Kidney tubule cell (primary cell): Measurements from ENCODE around the gene FNDC5.
A peak's percentile ranks its signal among the peaks of the same experiment; 100 is the strongest.

Experiments used
- DNase-seq: peaks from one replicate; pipeline ENCODE4 v3.0.0-alpha.2; 2018; ENCODE audit warnings: low spot score

The FNDC5 gene

DNA sequence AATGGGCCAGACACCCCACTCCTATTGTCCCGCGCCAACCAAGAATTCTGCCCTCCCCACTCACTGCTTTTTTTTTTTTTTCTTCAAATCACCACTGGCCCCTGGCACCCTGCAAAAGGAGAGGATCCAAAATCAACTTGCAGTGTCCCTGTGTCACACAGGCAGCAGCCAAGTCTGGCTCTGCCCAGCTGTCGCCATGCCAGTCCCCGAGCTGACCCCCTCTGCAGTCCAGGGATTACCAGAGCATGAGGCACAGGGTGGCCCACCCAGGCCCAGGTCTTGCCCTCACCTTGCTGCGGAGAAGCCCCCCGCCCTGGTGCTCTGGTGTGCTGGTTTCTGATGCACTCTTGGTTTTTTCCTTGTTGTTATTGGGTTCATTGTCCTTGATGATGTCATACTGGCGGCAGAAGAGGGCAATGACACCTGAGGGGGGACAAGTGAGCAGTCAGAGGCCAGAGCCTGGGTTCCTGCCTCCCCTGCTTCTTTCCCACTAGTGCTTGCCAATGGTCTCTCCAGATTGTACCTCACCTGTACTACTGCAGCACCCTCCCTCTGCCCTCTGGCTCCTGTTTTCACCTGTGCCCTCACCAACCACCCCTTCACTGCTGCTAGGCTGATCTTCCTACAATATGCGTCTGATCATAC, 6.2 kb downstream of the FNDC5 start:
- DNase-seq, result no peak

DNA sequence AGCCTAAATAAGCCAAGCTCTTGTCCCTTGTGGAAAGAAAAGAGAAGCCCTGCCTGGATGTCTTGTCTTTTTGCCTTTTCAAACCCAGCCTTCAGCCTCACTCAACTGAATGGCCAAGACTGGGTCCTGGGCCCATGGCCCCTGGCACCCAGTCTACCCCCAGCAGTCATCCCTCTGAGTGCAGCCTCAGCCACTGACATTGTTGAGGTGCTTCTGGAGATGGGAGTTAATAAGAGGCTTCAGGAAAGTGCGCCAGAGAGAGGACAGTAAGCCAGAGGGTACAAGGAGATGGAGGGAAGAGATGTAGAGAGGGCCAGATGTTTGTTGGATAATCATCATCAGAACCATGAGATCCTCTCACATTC, 6.8 kb downstream of the FNDC5 start:
- DNase-seq, result no peak

- DNase-seq, result no peak
Observed at GRCh38 chr1:32863218-32863880, 7.4 kb downstream of the FNDC5 start.

DNA sequence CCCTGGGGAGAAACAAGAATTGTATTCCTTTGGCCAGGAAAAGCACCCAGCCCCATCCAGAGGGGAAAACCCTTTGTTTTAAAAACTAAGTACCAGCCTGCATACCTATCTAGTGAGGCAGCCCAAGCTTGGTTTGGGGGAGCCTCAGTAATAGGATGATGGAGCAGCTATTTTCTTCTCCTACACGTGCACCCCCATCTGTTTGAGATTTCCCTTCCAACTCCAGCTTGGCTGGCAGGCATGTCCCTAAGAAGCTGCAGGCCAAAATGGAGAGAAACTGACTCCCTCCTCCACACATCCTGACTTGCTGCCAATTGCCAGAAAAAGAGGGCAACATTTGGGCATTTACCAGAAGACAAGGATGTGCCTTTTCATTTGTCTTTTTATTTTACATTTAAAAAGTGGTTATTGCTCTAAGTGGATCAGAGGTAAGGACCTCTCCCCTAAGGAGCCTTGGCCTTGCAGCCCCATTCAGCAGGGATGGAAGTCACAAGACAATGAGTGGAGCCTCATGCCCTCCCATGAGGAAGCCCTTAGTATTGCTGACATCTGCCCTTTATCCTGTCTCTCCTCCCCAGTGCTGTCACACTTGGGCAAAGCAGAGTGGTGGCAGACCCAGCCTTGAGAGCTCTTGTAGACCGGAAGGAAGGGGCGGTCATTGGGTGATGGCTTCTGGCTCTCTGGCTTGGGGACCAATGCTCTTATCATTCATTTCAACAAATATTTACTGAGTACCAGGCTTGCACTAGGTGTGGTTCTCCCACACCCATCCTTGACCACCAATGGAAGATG, 8.6 kb downstream of the FNDC5 start:
- peak; percentile 14 for DNase-seq

DNA sequence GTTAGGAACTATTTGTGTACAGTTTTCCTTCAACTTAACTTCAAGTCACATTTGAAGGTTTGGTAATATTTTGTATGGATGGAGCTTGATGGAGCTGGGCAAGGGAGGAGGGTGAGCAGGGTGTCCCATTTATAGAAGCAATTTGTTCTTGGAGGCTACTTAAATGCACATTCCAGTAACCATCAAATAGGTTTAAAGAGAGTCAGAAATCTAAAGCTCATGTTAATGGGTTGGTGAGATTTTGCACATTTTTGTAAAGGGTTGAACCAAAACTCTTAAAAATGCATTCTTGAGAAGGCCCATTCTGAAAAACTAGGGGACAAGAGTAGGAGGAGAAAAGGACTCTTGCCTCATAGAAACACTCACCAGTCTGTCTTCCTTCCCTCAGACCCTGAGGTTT, 10.1 kb downstream of the FNDC5 start:
- DNase-seq, result no peak

GRCh38 chr1:32859915-32860314, 10.8 kb downstream of the FNDC5 start:
- DNase-seq, result no peak

GRCh38 chr1:32858791-32859190, 11.9 kb downstream of the FNDC5 start:
- no peak for DNase-seq

DNA sequence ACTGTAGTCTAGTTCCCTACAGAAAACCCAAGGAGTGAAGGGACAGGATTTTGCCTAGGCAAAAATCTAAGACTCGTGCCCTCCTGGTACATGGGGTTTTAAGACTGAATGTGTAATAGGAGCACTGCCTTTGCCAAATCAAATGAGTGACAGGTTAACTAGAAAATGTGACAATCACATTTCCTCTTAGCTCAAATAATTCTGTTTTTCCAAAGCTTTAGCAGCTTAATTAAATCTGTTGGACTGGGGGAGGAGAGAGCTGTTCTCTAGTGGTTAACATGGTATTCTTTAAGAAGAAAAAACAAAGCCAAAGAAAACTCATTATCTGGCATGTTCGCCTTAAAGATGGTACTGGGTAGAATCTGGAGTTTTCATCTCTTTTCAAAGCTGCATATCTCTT, 12.6 kb downstream of the FNDC5 start:
- no peak for DNase-seq

- DNase-seq, result no peak
Observed at GRCh38 chr1:32855861-32856617, 14.7 kb downstream of the FNDC5 start.

GRCh38 chr1:32848354-32849063, 22.2 kb downstream of the FNDC5 start:
- no peak for DNase-seq

GRCh38 chr1:32831878-32832277, 38.8 kb downstream of the FNDC5 start:
- DNase-seq, result no peak

GRCh38 chr1:32830092-32830852, 40.4 kb downstream of the FNDC5 start:
- DNase-seq, result no peak

DNA sequence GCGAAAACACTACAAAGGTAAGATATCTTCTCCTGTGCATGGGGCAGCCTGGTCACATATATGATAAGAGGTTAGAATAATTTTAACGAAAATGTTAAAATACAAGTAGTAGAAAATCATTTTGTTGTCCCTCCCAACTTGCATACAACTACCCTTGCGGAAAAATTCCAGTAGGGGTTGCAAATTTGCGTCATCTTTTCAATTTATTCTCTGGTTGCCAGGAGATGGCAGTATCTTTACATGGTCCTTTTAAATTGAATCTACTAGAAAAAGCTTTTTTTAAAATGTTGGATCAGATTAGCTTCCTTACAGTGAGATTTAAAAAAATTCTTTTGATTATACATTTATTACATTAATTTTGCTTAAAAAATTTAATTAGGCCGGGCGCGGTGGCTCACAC, 42.4 kb downstream of the FNDC5 start:
- peak; percentile 5 for DNase-seq

GRCh38 chr1:32825181-32825580, 45.5 kb downstream of the FNDC5 start:
- no peak for DNase-seq

- no peak for DNase-seq
Observed at GRCh38 chr1:32818804-32819541, 51.7 kb downstream of the FNDC5 start.

DNA sequence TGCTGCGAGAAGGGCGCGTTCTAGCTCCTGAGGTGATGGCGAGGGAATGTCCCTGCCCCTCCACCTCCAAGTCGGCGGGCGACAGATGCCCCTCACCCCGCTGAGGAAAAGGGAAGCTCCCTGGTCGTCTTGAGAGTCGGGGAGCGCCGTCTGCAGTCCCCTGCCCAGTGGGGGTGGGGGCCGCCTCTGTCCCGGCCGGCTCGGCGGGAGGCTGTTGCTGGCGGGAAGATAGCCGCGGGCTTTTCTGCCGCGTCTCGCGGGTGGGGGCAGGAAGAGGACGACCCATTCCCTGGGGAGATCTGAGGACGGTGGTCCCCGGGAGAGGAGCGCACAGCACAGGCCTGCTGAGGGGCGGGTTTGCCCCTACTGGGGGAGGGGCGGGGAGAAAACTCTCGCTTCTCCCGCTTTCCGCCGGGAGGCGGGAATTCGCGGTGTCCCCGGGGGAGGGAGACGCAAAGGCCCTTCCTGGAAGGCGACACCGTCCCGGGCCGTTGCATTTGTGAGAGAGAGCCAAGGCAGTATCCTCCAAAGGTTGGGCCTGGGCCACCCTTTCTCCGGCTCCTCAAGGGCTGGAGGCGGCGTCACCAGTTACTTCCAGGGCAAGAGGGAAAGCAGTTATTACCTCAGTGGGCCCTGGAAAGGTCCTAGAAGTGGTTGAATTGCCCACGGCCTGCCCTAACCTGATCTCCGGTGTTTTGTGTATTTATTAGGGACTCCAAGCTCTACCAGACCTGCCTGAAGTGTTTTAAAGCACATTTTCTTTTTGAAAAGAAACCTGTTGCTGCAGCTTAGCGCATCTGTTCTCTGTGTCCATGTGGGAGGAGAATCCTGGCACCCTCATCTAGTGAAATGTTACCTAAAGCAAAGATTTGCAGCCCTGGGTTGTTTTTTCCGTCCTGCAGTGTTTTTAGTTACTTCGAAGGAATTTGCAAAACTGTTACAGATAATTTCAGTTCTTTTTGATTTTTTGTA, 52.6 kb downstream of the FNDC5 start:
- peak; percentile 78 for DNase-seq

DNA sequence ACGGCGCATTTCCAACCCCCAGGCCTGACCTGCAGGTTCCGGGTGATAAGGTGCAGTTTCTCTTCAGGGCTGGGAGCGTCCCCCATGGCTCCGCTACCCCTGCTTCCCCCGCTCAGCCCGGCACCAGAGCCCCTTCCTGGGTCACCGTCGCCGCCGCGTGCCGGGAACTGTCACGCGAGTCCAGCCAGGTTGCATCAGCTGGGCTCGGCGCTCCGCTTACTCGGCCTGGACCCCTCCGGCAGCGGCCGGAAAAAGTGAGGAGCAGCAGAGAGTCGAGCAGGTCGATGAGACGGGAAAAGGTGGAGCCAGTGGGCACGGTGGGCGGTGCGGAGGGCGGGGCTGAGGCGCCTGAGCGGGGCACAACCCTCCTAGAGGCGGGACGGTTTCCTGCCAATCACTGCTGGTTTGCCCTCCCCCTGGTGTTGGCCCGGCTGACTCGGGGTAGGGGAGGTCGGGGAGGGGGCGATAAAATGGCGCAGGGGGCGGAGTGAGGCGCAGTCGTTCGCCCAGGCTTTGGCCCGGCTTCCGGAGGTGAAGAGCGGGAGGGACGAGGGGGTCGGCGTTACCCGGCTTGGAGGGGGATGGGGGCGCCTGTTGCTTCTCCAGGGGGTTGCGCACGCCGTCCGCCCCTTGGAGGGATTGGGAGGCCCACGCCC, 53.4 kb downstream of the FNDC5 start, which contains the start of the genes S100PBP and YARS1:
TSS of gene S100PBP (plus strand) at position 495 of the 656 bp plus-strand sequence. CDS start 8,447 bp downstream, outside the sequence.
TSS of gene YARS1 (minus strand) at position 200 of the 656 bp plus-strand sequence. CDS start at position 86, 114 bp downstream.
- DNase-seq, result peak; percentile 98

DNA sequence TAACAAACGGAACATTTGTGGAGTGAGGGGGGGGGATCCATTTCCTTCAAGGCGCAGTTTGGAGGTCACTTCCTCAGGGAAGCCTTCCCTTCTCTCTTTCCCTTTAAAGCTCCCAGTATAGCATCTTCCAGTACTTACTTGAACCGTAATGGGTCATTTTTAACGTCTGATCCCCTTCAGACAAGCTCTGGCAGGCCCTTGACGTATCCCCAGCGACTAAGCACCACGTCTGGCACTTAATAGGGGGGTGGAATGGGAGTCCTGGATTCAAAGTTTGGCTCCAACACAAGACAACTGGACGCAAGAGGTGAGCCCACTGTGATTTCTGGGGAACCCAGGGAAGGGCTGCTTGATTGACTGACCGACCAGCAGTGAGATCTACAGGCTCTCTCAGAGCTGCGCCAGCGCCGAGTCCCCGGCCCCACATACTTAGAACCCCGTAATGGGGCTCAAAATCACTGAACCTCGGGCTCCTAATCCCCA, 54.0 kb downstream of the FNDC5 start:
- peak; percentile 42 for DNase-seq
